Immature natural killer cell (primary cell): ENCODE measurements around the gene MRPS21. TPM values are rescaled to one million over a fixed set of nuclear protein-coding genes. Genes with fewer than 3 reads are reported as not detected.

Source experiments
- polyA plus RNA-seq, 3 donors: library from polyadenylated mRNA; unstranded; fragments of 300-500 nt; fragmentation: Illumina TruSeq; gene quantifications; one replicate each; pipeline ENCODE4 v1.2.3, GENCODE V29; 2021

MRPS21 gene
- polyA plus RNA-seq, 3 donors from 2014 or later = 51.7 to 58.6 (median 53.4) TPM

Other genes starting within 250 kb of the MRPS21 start
- gene VPS45, start 226.1 kb upstream of the MRPS21 start, polyA plus RNA-seq = 10 to 100 TPM; 30.5 to 39.9 (median 35.1) TPM
- 10 to 100 TPM; 20.6 to 32.5 (median 22.2) TPM for gene PLEKHO1, start 143.9 kb upstream of the MRPS21 start, polyA plus RNA-seq
- gene ANP32E, start 57.7 kb upstream of the MRPS21 start, polyA plus RNA-seq = 10 to 100 TPM; 48.5 to 56.0 (median 54.6) TPM
- gene CA14, start 36.1 kb upstream of the MRPS21 start, polyA plus RNA-seq = under 1 TPM in 2 of 3 donors, not detected in 1; 0.27 to 0.70 TPM
- 10 to 100 TPM; 64.6 to 99.1 (median 82.1) TPM for gene APH1A, start 24.8 kb upstream of the MRPS21 start, polyA plus RNA-seq
- gene C1orf54, start 21.1 kb upstream of the MRPS21 start, polyA plus RNA-seq = 1 to 10 TPM; 1.9 to 6.9 (median 2.0) TPM
- gene CIART, start 11.3 kb upstream of the MRPS21 start, polyA plus RNA-seq = not detected
- 10 to 100 TPM in 1 of 3 donors, 1 to 10 TPM in 2; 5.1 to 24.5 (median 9.3) TPM for gene PRPF3, start 27.7 kb downstream of the MRPS21 start, polyA plus RNA-seq
- 10 to 100 TPM in 2 of 3 donors, 1 to 10 TPM in 1; 9.1 to 31.0 (median 13.2) TPM for gene RPRD2, start 70.3 kb downstream of the MRPS21 start, polyA plus RNA-seq
- 10 to 100 TPM; 29.6 to 40.8 (median 31.9) TPM for gene TARS2, start 193.6 kb downstream of the MRPS21 start, polyA plus RNA-seq
- gene ECM1, start 214.2 kb downstream of the MRPS21 start, polyA plus RNA-seq = not detected
- gene FALEC, start 221.9 kb downstream of the MRPS21 start, polyA plus RNA-seq = not detected